GM12873 (cell line): ENCODE results near the gene SORCS1.

Experiments
- TF ChIP-seq, protein P1 (sequence below): IDR thresholded peaks from 2 replicates; pipeline ENCODE4 v1.5.1; 2012; ENCODE audit warnings: low read depth, mild to moderate bottlenecking, moderate library complexity, low read length, control low read depth; ENCODE audit not compliant: insufficient read depth; ENCODE audit errors: missing control alignments

Gene SORCS1

DNA sequence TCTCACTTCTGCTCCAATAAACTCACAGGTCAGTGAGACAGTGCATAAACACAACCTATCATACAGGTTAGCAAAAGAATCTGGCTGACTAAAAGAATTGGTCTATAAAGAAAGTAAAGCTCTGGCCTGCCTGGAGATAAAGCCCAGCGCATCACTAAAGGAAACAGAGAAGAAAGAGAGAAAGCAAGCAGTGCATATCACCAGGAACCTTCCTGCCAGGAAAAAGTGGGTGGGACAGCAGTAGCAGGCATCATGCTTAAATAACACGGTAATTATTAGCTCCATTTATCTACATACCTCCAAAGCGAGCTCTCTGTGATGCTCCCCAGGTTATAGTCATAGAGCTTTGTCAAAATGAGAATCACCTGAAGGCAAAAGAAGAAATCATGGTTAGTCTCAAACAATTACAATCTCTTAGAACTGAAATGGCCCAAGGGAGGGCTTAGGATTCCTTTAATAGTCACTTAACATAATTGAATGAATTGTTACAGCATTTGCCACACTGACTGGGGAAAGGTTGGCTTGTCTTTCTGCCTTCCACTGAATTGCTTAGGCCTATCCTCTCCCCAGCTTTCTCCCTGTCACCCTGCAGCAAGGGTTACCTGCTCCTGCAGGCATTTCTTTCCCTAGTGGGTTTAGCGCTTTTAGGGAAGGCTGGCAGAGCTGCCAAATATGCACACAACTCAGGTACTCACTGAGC, 208.1 kb downstream of the SORCS1 start:
- TF ChIP-seq, protein P1, sequence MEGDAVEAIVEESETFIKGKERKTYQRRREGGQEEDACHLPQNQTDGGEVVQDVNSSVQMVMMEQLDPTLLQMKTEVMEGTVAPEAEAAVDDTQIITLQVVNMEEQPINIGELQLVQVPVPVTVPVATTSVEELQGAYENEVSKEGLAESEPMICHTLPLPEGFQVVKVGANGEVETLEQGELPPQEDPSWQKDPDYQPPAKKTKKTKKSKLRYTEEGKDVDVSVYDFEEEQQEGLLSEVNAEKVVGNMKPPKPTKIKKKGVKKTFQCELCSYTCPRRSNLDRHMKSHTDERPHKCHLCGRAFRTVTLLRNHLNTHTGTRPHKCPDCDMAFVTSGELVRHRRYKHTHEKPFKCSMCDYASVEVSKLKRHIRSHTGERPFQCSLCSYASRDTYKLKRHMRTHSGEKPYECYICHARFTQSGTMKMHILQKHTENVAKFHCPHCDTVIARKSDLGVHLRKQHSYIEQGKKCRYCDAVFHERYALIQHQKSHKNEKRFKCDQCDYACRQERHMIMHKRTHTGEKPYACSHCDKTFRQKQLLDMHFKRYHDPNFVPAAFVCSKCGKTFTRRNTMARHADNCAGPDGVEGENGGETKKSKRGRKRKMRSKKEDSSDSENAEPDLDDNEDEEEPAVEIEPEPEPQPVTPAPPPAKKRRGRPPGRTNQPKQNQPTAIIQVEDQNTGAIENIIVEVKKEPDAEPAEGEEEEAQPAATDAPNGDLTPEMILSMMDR, result no peak

DNA sequence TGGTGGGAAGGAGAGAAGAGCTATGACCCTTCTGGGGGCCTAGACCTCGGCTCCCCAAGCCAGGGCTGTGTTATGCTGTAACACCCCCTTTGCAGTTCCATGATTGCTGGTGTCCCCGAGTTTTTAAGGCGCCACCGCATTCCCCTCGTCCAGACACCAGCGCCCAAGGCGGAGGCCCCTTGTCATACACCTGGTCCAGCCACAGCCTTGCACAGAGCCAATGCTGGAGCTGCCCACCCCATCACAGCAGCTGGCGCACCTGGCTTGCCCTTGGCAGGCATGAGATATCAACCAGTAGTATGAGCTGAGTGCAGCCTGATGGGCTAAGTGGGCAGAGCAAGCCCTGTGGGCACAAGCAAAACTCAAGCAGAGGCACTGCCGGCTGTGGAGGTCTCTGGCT, 209.4 kb downstream of the SORCS1 start:
- TF ChIP-seq, protein P1, result no peak

DNA sequence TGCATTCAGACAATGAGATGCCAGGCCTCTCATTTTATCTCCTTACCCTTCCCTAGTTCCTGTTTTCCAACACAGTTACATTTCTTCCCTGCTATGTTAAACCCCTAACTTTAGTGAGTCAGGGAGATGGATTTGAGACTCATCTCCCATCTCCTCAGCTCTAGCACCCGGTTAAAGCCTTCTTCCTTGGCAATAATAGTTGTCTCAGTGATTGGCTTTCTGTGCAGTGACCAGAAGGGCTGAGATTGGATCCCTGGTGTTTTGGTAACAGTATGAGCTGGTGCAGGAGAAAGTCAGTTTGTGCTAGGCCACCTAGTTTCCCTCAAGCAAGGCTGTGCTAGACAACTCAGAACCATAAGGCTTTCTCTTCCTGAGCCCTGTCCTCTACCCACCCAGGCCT, 212.5 kb downstream of the SORCS1 start:
- TF ChIP-seq, protein P1, result no peak

DNA sequence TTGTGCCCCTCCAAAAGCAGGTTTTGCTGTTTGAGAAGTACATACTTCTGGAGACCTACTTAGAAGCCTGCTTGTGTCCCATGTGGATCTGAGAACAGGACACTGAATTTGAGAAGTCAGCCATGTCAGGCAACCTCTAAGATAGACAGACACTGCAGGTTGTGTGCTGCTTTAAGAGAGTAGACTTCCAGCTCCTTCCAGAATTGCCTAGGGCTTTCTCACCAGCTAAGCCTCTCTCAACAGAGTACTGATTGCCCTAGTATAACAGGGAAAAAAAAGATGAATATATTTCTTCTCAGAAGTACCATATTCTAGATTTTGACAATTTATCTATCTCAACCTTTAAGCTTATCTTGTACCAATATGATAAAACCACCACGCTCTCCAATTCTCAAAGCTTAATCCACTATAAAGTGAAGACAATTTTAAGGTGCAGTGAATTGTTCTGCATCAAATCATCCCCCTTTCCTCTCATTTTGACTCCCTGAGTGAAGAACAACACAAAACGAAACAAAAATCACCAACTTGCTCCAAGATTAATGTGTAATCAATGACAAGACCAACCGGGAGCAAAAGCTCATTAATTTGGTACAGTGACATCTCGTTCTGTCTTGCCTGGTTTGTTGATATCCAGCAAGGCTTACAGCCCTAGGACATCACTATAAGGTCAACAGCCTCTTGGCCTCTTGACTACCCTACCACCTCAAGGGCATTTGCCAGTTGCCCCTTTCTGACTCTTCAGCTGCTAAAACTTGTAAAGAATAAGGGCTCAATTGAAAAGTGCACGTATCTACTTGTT, 214.6 kb downstream of the SORCS1 start:
- TF ChIP-seq, protein P1, result no peak

DNA sequence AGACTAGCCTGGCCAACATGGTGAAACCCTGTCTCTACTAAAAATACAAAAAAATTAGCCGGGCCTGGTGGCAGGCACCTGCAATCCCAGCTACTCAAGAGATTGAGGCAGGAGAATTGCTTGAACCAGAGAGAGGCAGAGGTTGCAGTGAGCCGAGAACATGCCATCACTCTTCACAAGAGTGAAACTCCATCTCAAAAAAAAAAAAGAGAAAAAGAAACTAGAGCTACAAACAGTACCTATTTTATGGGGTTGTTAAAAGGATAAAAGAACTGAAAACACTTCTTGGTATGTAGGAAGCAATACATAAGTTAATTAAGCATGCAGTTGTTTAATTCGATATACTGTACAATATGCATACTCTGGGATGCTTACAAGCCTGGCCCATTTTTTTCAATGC, 216.9 kb downstream of the SORCS1 start:
- TF ChIP-seq, protein P1, result no peak

DNA sequence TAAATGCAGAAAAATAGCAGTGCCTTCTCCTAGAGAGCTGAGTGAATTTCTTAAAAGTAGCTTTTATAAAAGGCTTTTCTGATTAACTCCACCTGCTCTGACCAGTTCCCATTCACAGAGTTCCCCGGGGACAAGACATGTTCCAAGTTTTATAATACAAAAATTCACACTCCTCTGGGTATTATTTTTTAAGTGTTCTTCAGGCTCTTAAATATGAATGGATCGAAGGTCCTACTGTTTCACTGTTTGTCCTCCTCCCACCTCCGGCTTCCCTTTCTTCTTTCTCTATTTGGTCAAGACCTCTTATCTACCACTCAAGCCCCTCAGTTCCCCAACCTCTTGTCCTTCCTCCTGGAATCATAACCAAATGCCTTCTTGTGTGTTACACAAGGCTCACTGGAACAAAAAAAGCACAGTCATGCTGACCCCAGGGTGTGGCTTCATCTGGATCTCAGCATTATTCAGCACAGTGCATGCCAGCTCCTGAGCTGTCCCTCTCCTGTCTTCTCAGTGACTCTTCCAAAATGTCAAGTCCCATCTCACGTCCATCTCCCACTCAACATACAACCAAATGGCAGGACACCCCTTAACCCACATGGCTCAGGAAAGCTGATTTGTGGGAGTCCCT, 222.4 kb downstream of the SORCS1 start:
- TF ChIP-seq, protein P1, result no peak

DNA sequence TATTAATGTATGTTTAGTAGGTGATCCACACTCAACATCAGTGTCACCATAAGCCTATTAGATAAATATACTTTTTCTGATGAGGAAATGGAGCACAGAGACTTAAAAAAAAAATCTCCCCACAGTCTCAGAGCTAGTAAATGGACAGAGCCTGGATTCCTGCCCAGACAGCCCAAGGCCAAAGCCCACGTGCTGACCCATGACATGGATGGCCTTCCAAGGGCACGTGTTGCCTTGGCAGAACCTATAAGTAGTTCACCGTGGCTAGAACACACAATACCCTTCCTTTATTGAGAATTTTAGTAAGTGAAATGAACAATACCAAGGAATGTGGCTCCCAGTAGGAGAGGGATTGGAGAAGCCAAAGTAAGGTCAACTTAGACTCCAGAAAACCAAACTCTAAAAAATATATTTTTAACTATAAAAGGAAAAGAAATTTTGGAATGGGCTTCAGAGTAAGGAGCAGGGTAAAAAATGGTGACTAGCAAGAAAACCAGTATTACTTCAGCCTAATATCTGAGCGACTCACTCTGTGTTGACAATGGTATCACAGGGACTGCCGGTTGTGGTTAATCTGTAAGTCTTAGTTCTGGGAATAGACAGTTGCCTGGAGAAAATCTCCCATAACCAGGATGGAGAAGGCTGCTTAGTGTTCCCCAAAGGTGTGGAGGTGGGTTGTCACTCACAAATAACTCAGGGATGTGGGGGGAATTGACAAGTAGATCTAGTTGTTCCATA, 223.0 kb downstream of the SORCS1 start:
- TF ChIP-seq, protein P1, result no peak
